Activated CD8-positive, alpha-beta memory T cell treated with anti-CD3 and anti-CD28 coated beads, Interleukin-2, amount 50 U/mL, for 48 hours (primary cell): ENCODE results near the gene IRAG1.

Experiments
- DNase-seq: peaks from one replicate; pipeline ENCODE4 v3.0.0-alpha.2; 2020

IRAG1 gene

DNA sequence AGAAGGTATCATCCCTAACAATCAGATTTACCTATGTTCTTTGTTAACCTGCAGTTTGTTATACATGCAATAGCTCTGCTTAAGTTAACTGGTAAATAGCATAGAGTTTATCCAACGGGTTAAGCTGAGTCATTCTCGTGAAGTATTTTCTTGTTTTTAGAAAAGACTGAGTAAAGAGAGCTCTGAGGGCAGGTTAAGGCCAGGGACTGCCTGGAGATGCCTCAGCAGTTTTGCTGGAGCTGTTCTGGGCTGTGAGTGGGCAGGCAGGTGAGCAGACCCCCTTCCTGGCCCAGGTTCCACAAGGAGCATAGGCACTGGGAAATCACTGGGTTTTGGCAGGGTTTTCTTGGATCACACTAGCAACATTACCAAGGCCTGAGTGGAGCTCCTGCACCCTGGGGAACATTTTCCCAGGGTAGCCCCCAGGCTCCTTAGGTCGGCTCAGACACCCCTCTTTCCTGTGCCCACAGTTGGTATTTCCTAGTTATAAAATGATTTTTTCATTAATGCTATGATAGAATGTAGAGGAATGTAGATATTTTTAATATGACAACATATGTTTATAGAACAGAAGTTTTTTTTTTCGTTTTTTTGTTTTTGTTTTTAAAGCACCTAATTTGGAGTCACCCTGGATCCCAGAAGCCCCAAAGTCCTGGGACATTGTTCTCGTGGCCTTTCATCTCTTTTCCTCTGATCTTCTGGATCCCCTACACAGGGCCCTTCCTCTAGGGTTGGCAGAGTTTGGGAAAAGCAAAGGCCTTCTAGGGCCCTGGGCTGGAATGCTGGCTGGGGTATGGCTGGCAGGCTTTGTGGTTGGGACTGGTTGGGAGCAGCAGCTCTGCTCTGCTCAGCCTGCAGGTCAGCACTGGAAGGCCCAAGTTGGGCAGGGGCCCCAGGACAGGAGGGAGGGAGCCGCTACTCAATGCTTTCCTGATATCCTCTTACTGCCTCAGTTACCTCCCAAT is 26.7 kb downstream of the IRAG1 start:
- DNase-seq: no peak

DNA sequence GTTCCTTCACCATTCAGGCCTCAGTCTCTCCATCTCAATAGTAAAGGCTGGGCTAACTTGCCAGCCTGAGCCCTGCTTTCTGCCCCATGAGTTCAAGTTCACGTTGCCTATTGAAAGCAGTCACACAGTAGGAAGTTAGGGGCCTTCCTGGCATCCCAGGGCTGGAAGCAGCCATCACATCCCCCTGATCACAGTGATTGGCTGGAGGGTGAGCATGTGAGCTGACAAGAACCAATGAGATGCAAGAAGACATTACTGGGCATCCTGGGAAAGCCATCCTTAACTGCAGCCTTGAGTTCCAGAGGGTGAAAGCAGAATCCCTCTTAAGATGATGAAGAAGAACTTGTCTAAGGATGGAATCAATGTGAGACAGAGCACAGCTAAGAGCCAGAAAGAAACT is 29.1 kb downstream of the IRAG1 start:
- no peak for DNase-seq

DNA sequence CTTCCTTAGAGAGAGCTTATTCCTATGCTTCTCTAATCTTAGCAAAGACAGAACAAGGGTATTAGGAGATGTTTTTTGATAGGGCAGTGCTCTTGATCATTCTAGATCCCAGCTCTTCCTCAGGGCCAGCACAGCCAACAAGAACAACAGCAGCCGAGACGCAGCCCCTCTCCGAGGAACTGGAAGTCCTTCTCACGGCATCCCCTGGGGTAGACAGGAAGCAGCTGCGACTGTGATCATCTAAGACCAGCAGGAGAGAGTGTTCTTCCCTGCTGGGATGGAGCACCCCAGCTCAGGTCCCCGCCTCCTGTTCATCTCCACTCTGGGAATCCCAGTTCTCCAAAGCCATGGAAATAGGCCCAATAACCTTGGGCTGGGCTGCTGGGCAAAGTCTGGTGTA is 29.6 kb downstream of the IRAG1 start:
- DNase-seq: no peak

DNA sequence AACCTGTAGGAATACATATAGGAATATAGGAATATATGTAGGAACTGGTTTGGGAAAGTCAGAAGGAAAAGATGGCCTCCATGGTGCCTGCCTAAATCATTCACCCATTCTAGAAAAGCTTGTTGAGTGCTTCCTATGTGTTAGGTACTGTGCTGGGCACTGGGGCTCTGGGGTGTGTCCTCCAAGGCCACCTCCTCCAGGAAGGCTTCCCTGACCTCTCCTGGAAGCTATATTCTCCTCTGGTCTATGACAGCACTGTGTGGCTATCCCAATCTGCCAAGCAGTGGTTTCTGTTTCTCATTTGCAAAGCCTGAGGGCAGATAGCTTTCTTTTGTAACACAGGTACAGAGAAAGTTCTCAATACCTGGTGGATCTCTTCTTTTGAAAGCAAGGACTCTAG is 30.2 kb downstream of the IRAG1 start:
- no peak for DNase-seq

DNA sequence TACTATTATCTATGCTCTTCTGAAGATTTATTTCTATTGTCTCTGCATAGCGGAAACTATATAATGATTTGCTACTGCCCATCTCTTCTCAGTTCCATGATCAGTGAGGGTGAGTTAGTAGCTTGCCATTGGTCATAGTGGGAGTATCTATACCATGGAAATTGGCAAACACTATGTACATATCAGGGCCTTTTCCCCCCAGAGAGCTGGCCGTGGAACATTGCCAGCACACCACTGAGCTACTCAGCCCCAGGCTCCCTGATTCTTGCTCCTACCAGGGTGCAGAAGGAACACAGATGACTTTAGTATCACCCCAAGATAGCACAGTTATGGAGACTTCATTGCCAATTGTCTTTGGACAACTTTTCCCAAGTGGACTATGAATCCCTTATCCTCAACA is 33.2 kb downstream of the IRAG1 start:
- DNase-seq: no peak

DNA sequence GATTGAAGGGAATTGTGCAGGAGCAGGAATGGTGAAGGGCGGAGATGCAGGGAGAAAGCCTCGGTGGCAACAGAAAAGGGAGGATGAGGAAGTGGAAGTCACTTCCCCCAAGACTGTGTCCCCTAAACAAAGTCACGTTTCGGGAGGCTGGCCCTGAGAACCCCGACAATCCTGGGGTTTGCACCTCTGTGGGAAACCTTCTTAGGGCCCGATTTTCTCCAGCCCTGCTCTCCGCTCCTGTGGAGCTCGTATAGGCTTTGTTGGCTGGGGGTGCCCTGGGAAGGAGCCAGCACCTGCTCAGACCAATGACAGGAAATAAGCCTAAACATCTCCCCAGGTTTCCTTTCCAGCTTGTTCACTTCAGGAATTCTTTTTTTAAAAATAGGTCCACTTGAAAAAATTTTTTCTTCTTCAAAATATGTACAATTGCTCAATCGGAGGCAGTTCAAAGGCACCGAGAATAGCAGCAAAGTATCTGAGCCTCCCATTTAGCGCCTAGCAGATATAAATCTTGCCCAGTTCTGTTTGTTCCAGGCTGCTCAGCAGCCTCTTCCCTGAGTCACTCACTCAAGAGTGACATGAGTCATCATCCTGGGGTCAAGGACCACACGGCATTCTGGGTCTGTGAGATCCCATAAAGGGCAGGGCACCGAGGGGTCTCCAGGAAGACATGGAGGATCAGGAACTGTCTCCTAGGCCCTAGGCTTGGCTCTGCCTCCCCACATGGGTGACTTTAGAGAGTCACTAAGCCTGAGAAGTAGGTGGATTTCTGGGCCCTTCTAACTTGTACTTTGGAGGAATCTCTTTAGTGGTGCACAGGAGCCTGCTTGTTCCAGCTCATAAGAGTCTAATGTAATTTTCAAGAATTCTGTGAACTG is 34.0 kb downstream of the IRAG1 start:
- no peak for DNase-seq

DNA sequence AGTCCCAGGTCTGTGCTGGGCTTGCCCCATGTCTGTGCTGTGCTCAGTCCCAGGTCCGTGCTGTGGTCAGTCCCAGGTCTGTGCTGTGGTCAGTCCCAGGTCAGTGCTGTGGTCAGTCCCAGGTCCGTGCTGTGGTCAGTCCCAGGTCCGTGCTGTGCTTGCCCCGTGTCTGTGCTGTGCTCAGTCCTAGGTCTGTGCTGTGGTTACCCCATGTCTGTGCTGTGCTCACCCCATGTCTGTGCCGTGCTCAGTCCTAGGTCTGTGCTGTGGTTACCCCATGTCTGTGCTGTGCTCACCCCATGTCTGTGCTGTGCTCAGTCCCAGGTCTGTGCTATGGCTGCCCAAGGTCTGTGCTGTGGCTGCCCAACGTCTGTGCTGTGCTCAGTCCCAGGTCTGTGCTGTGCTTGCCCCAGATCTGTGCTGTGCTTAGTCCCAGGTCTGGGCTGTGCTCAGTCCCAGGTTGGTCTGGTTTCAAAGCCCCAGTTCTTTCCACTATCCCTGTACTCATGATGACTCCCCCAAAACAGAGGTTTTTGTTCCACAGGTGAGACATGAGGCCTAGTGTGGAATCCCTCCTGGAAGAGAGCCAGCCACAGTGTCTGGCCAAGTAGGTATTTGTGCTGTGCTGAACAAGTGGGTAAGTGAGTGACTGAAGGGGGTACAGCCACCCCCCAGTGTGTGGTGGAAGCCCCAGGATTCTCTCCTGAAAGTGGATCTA is 34.8 kb downstream of the IRAG1 start:
- no peak for DNase-seq

DNA sequence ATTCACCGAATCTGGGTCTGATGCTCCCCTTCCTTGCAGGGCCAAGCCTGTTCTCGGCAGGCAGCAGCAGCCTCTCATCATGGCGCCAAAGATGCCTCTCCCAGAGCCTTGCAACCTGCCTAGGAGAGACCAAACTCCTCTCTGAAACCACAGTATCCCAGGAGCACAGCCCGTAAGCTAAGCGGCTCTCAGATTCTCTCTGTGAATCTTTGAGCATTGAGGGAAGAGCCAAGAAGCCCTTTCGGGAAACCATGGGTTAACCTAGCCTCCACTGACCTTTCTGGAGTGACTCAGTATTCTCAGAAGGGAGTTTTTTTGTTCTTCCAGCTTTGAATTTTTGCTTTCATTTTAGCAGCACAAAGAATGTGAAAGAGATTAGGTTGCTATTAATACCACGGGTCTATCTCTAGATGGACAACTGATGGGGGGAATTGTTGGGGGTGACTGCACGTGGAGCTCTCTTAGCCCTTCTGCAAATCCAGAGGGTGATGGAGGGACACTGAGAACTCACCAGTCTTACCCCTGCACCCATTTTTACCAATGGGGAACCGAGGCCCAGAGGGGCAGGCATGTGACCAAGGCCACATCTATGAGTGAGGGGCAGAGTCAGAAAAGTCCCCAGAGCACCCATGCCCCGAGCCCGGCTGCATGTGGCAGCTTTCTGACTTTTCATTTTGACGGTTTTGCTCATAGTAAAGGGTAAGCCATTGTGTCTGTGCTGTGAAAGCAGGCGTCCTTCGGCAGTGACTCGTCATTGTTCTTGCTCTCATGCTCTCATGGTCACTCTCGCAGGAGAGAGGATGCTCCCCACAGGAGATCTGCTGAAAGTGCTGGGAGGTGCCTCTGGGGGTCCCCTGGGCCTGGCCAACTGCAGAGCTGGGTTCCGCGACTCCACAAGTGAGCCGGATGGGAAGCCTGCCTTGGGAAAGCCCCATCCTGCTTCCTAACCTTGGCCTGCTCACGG is 36.0 kb downstream of the IRAG1 start:
- DNase-seq: no peak

DNA sequence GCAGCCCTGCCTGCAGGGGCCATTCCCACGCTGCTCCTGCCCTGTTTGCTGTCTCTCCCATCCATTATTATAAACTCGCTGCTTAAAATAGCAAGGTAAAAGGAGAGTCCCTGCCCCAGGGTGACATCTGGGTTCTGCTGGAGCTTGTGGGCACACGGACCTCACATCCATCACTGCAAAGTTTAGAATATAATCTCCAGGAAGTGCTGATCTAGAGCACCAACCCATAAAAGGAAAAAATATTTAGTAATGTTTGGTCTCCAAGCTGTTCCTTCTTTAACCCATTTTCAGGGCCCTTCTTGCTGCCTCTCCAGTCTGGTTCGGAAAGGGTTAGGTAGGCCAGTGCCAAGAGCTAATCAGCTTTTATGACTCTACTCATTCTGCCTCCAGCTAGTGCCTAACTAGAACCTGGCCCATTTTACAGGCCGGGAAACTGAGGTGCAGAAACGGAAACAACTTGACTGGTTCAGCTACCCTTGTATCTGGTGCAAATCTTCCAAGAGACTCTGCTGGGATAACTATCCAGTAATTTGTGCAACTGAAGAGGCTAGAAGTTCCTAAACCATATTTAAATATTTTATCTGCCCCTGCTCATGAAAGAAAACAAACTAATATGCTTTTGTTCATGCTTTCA is 37.5 kb downstream of the IRAG1 start:
- DNase-seq: no peak

DNA sequence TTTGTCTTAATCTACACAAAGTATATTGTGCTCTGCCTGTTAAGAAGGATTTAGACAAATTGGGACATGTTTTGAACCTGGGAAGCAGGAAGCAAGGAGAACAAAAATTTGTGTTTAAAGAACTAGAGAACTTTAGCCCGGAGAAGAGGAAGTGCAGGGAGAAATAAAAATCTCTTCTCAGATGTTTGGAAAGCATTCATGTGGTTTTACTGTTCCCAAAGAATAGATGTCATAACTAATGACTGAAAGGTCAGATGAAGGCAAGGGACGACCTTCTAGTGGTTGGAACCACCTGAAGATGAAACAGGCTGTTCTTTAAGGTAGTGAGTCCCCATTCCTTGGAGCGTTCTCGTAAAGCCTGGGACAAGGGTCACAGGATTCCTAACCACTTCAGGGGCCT is 38.3 kb downstream of the IRAG1 start:
- no peak for DNase-seq

DNA sequence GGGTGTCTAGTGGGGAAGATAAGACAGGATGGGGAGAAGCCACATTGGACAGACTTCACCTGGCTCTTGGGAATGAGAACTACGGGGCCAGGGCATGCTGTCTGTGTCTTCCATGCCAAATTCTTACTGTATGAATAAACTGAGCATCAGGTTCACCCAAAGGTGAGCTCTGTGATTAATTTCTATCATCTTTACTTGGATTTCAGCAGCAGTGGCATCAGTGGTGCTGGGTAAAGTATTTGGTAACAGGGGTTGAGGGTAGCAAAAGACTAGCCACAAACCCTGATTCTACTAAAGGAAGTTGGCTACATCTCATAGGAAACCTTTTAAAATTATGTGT is 38.8 kb downstream of the IRAG1 start:
- DNase-seq: no peak

DNA sequence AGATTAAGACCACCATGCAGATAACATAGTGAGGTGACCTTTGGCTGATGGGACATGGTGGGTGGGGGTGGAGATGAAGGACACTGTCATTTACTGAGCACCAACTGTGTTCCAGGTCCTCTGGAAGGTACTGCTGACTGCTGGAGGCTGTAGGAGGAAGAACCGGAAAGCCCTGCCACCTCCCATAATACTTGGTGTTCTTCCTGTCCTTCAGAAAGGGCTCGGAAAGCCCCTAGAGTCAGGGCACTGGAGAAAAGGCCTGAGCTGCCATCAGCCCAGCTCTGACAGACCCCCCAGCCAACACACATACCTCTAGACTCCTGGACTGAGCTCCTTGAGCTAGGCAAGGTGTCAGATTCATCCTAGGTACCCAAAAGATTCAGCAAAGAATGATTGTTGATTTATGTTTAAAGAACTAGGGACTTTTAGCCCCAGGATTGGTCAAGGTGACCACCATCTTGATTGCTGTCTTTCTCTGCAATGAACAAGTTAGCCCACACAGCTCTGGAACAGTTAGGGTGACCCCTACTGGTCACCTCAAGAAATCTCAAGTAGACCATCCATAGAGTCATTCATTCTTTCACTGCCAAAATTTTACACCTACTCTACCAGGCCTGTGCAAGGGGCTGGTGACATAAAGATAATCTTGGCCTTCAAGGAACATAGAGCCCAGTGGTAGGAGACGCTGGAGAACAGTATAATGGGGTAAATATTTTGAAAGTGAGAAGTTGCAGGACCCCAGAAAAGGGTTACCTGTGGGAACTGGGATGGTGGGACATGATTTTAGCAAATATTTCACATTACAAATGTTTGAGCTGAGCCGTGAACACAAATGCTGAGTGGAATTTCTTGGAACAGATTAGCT is 39.4 kb downstream of the IRAG1 start:
- no peak for DNase-seq

DNA sequence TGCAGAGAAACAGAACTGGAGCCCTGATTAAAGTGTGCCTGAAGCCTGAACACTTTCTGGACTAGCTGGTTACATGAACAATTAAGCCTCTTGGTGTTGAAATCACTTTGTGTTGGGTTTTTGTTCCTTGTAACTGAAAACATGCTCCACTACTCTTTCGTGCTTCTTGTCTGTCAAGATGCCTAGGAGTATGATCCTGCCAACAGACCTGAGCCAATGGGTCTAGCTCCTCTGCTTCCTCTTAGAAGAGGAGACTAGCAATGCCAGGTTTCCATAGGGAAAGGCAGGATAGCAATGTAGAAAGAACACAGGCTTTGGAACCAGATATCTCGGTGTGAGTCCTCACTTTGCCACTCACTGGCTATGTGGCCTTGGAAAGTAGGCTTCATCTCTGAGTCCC is 40.3 kb downstream of the IRAG1 start:
- DNase-seq: no peak

DNA sequence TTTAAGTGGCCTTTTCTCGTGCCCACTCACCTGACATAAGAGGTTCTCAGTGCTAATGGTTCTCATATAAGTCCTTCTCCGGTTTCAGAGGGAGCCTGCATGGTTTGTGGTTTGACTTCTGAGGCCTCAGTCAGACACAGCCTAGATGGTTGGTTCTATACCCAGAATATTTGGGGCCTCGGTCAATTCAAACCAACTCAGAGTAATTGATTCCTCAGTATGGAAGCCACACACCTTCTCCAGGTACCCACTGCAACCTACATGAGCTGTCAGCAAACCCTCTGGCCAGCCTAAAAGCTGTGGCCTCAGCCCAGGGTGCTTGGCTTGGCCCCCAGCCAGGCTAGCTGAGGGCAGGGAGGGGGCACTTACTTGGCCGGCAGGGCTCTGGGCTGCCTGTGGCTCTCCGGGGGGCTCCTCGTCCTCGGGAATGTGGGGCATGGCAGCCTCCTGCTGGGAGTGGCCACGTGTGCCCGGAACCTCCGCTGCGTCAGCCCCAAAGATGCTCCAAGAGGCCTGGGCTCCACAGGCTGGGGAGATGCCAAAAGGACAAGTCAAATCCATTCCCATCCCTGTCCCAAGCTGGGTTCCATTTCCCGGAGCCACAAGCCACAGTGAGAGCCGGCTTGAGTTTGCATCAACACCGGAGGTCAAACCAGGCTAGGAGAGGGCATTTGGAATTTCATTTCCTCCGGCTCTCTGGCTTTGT is 41.7 kb downstream of the IRAG1 start:
- DNase-seq: no peak

DNA sequence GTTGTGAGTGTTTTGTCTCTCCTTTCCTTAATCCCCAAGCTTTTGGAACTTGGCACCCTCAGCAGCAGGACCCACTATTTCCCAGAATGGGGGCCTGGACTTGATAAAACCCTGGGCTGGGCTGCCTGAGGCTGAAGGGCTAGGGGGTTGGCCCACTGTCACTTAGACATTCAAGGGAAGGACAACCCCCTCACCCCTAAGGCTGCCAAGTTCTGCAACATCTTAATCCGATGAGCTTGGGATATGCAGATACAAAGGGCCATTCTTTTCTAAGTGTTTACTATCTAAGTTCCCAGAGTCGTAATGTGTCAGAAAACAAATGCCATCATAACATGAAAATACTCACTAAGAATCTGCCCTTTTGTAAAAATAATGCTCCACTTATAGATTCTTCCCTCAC is 42.9 kb downstream of the IRAG1 start:
- no peak for DNase-seq

DNA sequence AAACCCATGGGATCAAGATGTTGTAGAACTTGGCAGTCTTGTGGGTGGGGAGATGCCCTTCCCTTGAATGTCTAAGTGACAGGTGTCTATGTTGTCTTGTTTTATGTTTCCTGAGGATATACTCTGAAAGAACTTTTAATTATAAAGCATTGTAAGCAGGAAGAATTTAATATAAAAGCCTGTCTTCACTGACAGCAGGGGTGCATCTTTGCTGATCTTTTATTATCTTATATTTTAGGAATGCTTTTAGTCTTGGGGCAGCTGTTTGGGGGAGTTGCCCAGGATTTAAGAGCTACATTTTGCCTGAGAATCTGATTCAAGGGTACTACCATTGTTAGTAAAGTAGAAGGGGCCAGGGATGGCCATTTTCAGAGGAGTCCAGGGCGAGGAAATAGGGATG is 43.4 kb downstream of the IRAG1 start:
- no peak for DNase-seq

DNA sequence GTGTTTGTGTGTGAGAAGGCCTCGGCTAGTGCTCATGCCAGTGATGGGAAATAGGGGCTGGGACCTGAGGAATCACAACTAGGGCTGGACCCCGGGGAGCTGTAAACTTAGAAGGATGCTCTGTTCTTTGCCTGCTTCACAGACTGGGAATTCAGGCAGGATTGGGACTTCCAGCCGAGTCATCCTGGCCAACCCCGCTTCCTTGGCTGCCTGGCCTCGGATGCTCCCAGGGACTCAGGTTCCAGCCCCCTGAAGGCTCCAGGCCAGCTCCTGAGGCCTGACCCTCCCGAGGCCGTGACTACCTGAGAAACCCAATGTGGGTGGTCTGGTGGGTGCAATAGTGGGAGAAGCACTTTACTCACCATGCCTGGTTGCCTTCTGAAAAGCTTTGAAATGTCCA is 44.7 kb downstream of the IRAG1 start:
- DNase-seq: no peak

DNA sequence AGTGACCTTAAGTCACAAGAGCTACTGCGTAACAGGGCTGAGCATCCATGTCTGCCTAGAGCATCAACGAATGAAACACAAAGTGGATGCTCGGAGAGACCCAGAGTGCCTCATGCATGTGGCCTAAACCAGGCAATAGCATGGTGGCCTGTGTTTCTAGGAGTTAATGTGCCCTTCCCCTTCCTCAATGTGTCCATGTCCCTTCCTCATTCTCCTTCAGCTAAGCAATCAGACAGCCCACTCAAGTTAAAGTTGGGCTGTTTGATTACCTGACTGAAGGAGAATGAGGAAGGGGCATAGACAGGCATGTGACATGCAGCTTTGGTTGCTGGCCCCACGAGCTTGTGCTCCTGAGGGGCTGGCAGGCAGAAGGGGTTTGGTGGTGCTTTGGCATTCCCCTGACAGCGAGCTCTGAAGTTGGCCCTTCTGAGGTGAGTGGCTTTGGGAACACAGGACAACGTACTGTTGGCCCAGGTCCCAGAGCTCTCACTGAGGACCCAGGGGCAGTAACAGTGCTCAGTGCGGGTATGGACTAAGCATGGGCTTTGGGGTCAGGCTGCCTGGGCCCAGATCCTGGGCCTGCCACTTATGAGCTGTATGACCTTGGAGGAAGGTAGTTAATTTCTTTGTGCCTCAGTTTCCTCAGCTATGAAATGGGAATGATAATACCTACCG is 46.7 kb downstream of the IRAG1 start:
- DNase-seq: no peak

DNA sequence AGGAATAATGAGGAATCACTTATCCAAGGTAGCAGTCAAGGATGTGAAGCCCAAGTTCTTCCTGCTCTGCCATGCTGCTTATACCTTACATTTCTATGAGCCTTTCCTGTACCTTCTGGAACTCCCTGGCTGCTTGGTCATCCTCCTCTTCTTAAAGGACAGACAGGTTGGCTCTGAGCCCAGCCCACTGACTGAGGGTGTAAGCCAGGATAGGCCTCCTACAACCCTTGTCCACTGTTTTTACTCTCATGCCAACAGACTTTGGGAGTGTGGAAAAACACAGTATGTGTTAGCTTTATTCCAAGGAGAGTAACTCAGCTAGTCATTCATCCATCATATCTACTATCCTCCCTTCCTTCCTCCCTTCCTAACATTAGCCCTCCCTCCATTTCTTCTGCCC is 47.5 kb downstream of the IRAG1 start:
- DNase-seq: no peak
